ENCODE results near the gene PLEKHA5. TPM values are rescaled to one million over a fixed set of nuclear protein-coding genes. Genes with fewer than 3 reads are reported as not detected.
A peak's percentile ranks its signal among the peaks of the same experiment; 100 is the strongest.

Gene PLEKHA5
- total RNA-seq, 4 donors from 2014 or later, result 26.9 to 78.0 (median 39.6) TPM

DNA sequence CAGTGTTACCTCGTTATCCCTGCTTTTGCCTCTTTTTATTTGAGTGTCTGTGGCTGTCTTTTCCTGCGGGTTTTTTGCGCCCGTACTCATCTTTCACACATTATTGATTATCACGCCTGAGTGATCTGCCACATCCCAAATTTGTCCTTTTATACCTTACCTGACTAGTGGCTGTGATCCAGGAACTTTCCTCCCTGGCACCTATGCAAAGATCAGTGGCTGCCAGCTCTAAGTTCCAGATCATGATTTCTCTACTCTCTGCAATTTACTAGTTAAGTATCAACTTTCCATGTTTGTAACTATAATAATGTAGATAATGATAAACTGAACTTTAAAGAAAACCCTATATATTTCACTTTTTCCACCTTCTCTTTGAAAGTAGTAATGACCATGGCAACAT lies 36.9 kb downstream of the PLEKHA5 start:
- no peak for TF ChIP-seq POLR2AphosphoS5 (IDR thresholded peaks at IDR 0.05)
- TF ChIP-seq, protein P1, sequence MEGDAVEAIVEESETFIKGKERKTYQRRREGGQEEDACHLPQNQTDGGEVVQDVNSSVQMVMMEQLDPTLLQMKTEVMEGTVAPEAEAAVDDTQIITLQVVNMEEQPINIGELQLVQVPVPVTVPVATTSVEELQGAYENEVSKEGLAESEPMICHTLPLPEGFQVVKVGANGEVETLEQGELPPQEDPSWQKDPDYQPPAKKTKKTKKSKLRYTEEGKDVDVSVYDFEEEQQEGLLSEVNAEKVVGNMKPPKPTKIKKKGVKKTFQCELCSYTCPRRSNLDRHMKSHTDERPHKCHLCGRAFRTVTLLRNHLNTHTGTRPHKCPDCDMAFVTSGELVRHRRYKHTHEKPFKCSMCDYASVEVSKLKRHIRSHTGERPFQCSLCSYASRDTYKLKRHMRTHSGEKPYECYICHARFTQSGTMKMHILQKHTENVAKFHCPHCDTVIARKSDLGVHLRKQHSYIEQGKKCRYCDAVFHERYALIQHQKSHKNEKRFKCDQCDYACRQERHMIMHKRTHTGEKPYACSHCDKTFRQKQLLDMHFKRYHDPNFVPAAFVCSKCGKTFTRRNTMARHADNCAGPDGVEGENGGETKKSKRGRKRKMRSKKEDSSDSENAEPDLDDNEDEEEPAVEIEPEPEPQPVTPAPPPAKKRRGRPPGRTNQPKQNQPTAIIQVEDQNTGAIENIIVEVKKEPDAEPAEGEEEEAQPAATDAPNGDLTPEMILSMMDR (IDR thresholded peaks at IDR 0.05), result no peak
- no peak for TF ChIP-seq POLR2A (IDR thresholded peaks at IDR 0.05)
- no peak for TF ChIP-seq EP300 (IDR thresholded peaks at IDR 0.05; ENCODE audit: low read depth)
- Histone ChIP-seq H3K27ac (peak overlapping the region in 3 of 4 donors; percentile 16 to 39 (median 16)), H3K36me3 (no peaks in the 10 kb centered on the region), H3K27me3 (no peaks in the 10 kb centered on the region), H3K4me1 (peaks cover 0 to 59% (median 18%) of the 10 kb centered on the region in 4 donors), H3K9me3 (no peaks in the 10 kb centered on the region), H3K4me3 (no peak overlapping the region)
- intact Hi-C loops (cut with DNase I; ENCODE audit: low total_unique reads) (no loop called here), in situ Hi-C loops (cut with MboI; ENCODE audit: low pct_ligation_motif_present in 1 of 4, low pct_unique_long_range_greater_than_20kb in 1 of 4, low sequenced_read_pairs in 3 of 4) (no loop called here)
- no peak for DNase-seq
- WGBS, 2 donors (ENCODE audit: low coverage in 1 of 2), result 50 to 72% methylated on average over 5 of the region's 5 CpGs

DNA sequence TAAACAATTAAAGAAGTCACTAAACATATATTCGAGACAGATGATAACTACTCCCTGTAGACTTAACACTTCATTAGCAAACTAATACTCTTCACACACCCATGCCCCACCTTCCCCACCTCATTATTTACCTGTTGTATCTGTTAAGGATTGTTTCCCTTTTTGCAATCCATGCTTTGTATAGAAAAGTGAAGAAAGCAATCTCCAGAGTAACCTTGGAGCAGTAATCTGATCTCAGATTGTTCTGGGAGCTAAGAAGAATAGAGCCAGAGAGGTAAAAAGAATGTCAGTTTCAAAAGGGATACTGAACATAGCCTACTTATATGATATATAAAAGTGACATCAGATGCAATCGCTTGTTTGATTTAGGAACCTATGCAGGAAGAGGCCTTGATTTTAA lies 37.4 kb downstream of the PLEKHA5 start:
- no peaks in the 10 kb centered on the region for H3K36me3 ChIP-seq
- DNase-seq, result no peak
- no peaks in the 10 kb centered on the region for H3K27me3 ChIP-seq
- WGBS, 2 donors (ENCODE audit: low coverage in 1 of 2), result 15 to 36% methylated on average over 2 of the region's 2 CpGs
- in situ Hi-C loops (cut with MboI; ENCODE audit: low pct_ligation_motif_present in 1 of 4, low pct_unique_long_range_greater_than_20kb in 1 of 4, low sequenced_read_pairs in 3 of 4), result no loop called here
- intact Hi-C loops (cut with DNase I; ENCODE audit: low total_unique reads), result no loop called here
- H3K9me3 ChIP-seq, result no peaks in the 10 kb centered on the region
- peaks cover 0 to 59% (median 18%) of the 10 kb centered on the region in 4 donors for H3K4me1 ChIP-seq
- no peak overlapping the region for H3K4me3 ChIP-seq
- H3K27ac ChIP-seq, result no peak overlapping the region
- no peak for TF ChIP-seq POLR2AphosphoS5 (IDR thresholded peaks at IDR 0.05)
- no peak for TF ChIP-seq POLR2A (IDR thresholded peaks at IDR 0.05)
- no peak for TF ChIP-seq EP300 (IDR thresholded peaks at IDR 0.05; ENCODE audit: low read depth)
- TF ChIP-seq, protein P1 (IDR thresholded peaks at IDR 0.05), result no peak

DNA sequence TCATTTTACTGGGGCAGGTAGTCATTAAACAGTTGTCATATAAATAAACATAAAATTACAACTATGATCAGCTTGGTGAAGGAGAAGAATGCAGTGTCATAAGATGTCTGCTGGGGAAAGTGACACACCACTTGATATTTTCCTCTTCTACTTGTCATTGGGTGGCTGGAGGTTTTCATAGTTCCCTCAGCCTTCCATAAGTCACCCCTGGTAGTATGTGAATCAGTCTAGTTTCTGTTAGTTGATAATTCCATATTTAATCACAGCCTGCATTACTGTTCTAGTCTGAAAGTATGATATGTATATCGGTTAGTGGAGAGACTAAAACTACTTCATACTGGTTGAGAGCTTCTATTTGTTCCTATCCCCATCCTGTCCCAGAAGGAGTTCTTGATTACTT lies 38.2 kb downstream of the PLEKHA5 start:
- DNase-seq, result no peak
- TF ChIP-seq POLR2AphosphoS5 (IDR thresholded peaks at IDR 0.05) (no peak), EP300 (IDR thresholded peaks at IDR 0.05; ENCODE audit: low read depth) (no peak), POLR2A (IDR thresholded peaks at IDR 0.05) (no peak)
- TF ChIP-seq, protein P1 (IDR thresholded peaks at IDR 0.05), result no peak
- H3K27ac ChIP-seq, result no peak overlapping the region
- in situ Hi-C loops (cut with MboI; ENCODE audit: low pct_ligation_motif_present in 1 of 4, low pct_unique_long_range_greater_than_20kb in 1 of 4, low sequenced_read_pairs in 3 of 4) (no loop called here), intact Hi-C loops (cut with DNase I; ENCODE audit: low total_unique reads) (no loop called here)
- H3K9me3 ChIP-seq, result no peaks in the 10 kb centered on the region
- no peak overlapping the region for H3K4me3 ChIP-seq
- WGBS, 2 donors (ENCODE audit: low coverage in 1 of 2), result 100% methylated on average over 1 of the region's 1 CpG
- peaks cover 0 to 51% (median 18%) of the 10 kb centered on the region in 4 donors for H3K4me1 ChIP-seq
- H3K27me3 ChIP-seq, result no peaks in the 10 kb centered on the region
- no peaks in the 10 kb centered on the region for H3K36me3 ChIP-seq

DNA sequence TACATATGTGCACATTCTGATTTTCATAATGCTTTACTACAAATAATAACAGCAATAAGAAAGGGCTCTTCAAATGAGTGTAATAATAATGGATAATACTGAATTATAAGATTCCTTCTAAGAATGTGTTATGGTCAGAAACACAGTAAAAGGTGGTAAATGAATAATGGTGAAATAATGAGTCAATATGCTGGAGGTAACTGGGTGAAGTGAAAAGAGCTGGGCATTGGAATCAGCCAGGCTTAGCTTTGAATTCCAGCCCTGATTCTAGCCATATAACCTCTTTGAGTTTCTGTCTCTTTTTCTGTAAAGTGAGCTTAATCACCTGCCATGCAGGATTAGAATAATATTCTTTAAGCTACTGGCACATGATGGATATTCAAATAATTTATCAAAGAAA lies 39.1 kb downstream of the PLEKHA5 start:
- H3K27ac ChIP-seq, result no peak overlapping the region

More for the DNA sequence above, 39.1 kb downstream of the PLEKHA5 start:
- no peak overlapping the region for H3K4me3 ChIP-seq
- intact Hi-C loops (cut with DNase I; ENCODE audit: low total_unique reads), result no loop called here
- peaks cover 0 to 46% (median 18%) of the 10 kb centered on the region in 4 donors for H3K4me1 ChIP-seq
- in situ Hi-C loops (cut with MboI; ENCODE audit: low pct_ligation_motif_present in 1 of 4, low pct_unique_long_range_greater_than_20kb in 1 of 4, low sequenced_read_pairs in 3 of 4), result no loop called here
- no peak for DNase-seq
- no peaks in the 10 kb centered on the region for H3K9me3 ChIP-seq
- H3K27me3 ChIP-seq, result no peaks in the 10 kb centered on the region
- H3K36me3 ChIP-seq, result no peaks in the 10 kb centered on the region
- TF ChIP-seq POLR2AphosphoS5 (IDR thresholded peaks at IDR 0.05) (no peak), EP300 (IDR thresholded peaks at IDR 0.05; ENCODE audit: low read depth) (no peak)
- TF ChIP-seq, protein P1 (IDR thresholded peaks at IDR 0.05), result no peak
